Non-pigmented ciliary epithelial cell (primary cell): Measurements from ENCODE around the gene FBXL2.
"Not testable (repeated sequence)": the region's sequence is repeated elsewhere in the genome, so short reads cannot be mapped to it uniquely, and the experiment has no call there.

ENCODE experiments used
- DNase-seq: peaks from one replicate; pipeline ENCODE4 v3.0.0-alpha.2; 2010; ENCODE audit warnings: low read depth

FBXL2 gene

GRCh38 chr3:33428734-33429133 is 151.5 kb downstream of the FBXL2 start:
- DNase-seq = no peak

GRCh38 chr3:33429306-33429705 is 152.1 kb downstream of the FBXL2 start:
- DNase-seq = not testable (repeated sequence)

GRCh38 chr3:33430061-33430460 is 152.8 kb downstream of the FBXL2 start:
- DNase-seq = no peak

GRCh38 chr3:33430571-33430970 is 153.3 kb downstream of the FBXL2 start:
- DNase-seq = no peak

GRCh38 chr3:33433843-33434242 is 156.6 kb downstream of the FBXL2 start:
- no peak for DNase-seq
